ENCODE results near the gene CDA. TPM values are rescaled to one million over a fixed set of nuclear protein-coding genes. Genes with fewer than 3 reads are reported as not detected.

Gene CDA
- total RNA-seq, 1 experiment from 2014 or later: 0.62 TPM

- ATAC-seq (no peak), DNase-seq (ENCODE audit: low read depth, low spot score) (no peak)
- H3K36me3 ChIP-seq (ENCODE audit: control insufficient read depth, insufficient read depth, low read length): no peaks in the 10 kb centered on the region
- intact Hi-C loops (cut with micrococcal nuclease; ENCODE audit: unreplicated experiment) (no loop called here), in situ Hi-C loops (cut with HindIII; ENCODE audit: low pct_unique_long_range_greater_than_20kb, low sequenced_read_pairs) (no loop called here)
- no peaks in the 10 kb centered on the region for H3K9me3 ChIP-seq (ENCODE audit: control insufficient read depth, insufficient read depth, low read depth, low read length)
- peaks cover 2% of the 10 kb centered on the region; the same call in 1 of the 2 replicates for H3K27me3 ChIP-seq (ENCODE audit: control insufficient read depth, insufficient read depth, low read length)
- no peak overlapping the region for H3K27ac ChIP-seq (ENCODE audit: low read length)
- TF ChIP-seq SIN3A (IDR thresholded peaks at IDR 0.05; ENCODE audit: borderline replicate concordance, insufficient read depth, low read depth, low read length) (no peak), CTCF (IDR thresholded peaks at IDR 0.05) (no peak), REST (IDR thresholded peaks at IDR 0.05; ENCODE audit: insufficient read depth in 1 of 2, low read depth in 2 of 2, low read length in 1 of 2) (no peak), TCF7L2 (IDR thresholded peaks at IDR 0.05; ENCODE audit: low read depth, low read length) (no peak), POLR2AphosphoS5 (IDR thresholded peaks at IDR 0.05; ENCODE audit: low read depth, low read length) (no peak)
- CTCF ChIA-PET: no interaction called here
- no peaks in the 10 kb centered on the region for H3K4me1 ChIP-seq (ENCODE audit: control insufficient read depth, insufficient read depth, low read length)
- POLR2A ChIA-PET: interaction anchor here (0.6 kb wide), 1 partner anchor 95 kb away, joined by 8 read pairs; no protein-coding TSS in a partner anchor
- H3K4me3 ChIP-seq (ENCODE audit: low read depth in 2 of 2, low read length in 2 of 2): no peak overlapping the region
- BruUV-seq (replicated peaks): no TSS peak
Observed at GRCh38 chr1:20565234-20565633, 23.7 kb upstream of the CDA start.

GRCh38 chr1:20569523-20570098 lies 19.3 kb upstream of the CDA start:
- Histone ChIP-seq H3K4me1 (ENCODE audit: control insufficient read depth, insufficient read depth, low read length) (no peaks in the 10 kb centered on the region), H3K27ac (ENCODE audit: low read length) (no peak overlapping the region), H3K36me3 (ENCODE audit: control insufficient read depth, insufficient read depth, low read length) (no peaks in the 10 kb centered on the region), H3K27me3 (ENCODE audit: control insufficient read depth, insufficient read depth, low read length) (no peaks in the 10 kb centered on the region), H3K4me3 (ENCODE audit: low read depth in 2 of 2, low read length in 2 of 2) (no peak overlapping the region), H3K9me3 (ENCODE audit: control insufficient read depth, insufficient read depth, low read depth, low read length) (peaks cover 5% of the 10 kb centered on the region; the same call in 1 of the 2 replicates)
- ChIA-PET POLR2A (no interaction called here), CTCF (no interaction called here)
- intact Hi-C loops (cut with micrococcal nuclease; ENCODE audit: unreplicated experiment): no loop called here
- in situ Hi-C loops (cut with HindIII; ENCODE audit: low pct_unique_long_range_greater_than_20kb, low sequenced_read_pairs): no loop called here
- ATAC-seq (no peak), DNase-seq (ENCODE audit: low read depth, low spot score) (no peak)
- no peak for TF ChIP-seq REST (IDR thresholded peaks at IDR 0.05; ENCODE audit: insufficient read depth in 1 of 2, low read depth in 2 of 2, low read length in 1 of 2)
- TF ChIP-seq TCF7L2 (IDR thresholded peaks at IDR 0.05; ENCODE audit: low read depth, low read length): no peak
- TF ChIP-seq SIN3A (IDR thresholded peaks at IDR 0.05; ENCODE audit: borderline replicate concordance, insufficient read depth, low read depth, low read length): no peak
- no peak for TF ChIP-seq POLR2AphosphoS5 (IDR thresholded peaks at IDR 0.05; ENCODE audit: low read depth, low read length)
- TF ChIP-seq CTCF (IDR thresholded peaks at IDR 0.05): no peak
- no TSS peak for BruUV-seq (replicated peaks)

Measured in Panc1 (cell line).